Activated CD8-positive, alpha-beta memory T cell treated with anti-CD3 and anti-CD28 coated beads, Interleukin-2, amount 50 U/mL, for 48 hours (primary cell): ENCODE measurements around the gene BCL2L1.

Source experiments
- DNase-seq: peaks from one replicate; pipeline ENCODE4 v3.0.0-alpha.2; 2020

The BCL2L1 gene

GRCh38 chr20:31708736-31709534 is 13.7 kb downstream of the BCL2L1 start:
- DNase-seq = no peak

DNA sequence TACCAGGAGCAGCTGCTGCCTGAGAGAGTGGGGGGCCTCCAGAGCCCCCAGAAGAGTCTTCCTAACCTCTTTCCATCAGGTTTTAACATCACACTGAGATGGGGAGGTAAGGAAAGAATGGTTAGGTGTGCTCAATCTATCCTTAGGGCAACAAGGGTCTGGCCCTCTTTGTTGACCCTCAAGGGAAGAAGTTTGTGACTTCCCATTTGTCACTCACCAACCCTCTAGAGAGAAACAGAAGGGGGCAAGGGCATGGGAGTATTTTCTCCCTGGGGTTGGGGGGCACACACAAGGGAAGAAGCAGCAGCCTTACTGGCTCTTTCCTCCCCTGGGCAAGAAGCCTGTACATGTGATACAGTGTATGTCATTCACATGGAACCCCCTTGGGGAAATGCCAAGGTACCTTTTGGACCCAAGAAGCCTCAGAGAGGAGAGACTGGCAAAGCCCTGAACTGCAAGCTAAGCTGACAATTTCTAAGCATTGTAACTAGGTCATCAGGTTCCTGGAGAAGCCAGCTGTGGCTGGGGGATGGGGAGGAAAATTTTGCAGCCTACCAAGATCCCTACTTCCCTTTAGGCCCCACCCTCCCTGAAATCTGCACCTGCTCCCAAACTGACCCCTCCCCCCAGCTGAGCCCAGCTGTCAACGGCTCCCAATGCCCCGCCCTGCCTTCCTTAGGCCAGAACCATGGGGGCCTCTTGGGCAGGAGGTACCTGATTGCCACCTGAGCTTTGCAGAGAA is 14.5 kb downstream of the BCL2L1 start:
- DNase-seq = no peak

- no peak for DNase-seq
Observed at GRCh38 chr20:31707258-31707615, 15.4 kb downstream of the BCL2L1 start.

GRCh38 chr20:31706607-31707257 is 15.9 kb downstream of the BCL2L1 start:
- no peak for DNase-seq

DNA sequence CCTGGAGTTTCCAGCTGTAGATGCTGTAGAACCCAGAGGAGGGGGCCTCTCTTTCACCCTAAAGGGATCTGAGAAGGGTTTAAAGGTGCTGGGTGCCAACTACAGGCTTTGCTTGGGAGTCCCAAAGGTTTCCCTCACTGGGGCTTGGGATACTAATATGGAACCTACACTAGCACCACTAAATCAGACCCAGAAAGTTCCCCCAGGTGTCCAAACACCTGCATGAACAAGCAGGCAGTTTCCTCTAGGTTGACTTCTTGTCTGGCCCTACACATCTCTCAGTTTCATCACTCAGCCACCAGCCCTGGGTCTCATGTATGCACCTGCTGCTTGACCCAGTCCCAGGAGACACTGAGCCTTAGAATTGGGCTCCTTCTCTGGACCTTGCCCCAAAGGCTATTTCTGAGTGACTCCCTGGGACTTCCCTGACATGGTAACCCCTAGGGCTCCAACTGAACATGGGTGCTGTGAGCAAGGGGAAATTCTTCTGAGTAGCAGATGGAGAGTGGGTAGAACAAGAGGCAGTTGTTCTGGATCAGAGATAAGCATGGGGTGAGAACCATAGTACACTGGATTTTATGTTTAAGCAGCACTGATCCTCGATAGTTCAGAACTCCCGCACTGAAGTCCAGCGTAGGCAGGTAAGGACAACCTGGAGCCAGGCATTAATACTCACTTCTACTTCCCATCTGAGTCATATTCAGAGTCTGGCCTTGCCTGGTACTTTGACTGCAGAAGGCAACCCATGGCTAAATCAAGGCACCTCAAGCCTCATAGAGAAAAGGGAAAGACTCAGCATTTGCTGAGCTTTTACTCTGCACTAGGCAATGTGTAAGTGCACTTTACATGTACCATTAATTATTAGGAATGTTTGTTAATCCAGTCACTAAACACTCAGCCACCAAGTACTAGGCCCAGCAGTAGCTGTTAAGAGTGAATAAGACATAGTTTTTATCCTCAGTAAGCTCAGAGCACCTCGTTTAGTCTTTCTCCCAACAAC is 16.8 kb downstream of the BCL2L1 start:
- DNase-seq = no peak

GRCh38 chr20:31705191-31705590 is 17.5 kb downstream of the BCL2L1 start:
- DNase-seq = no peak

- DNase-seq = no peak
Observed at GRCh38 chr20:31704225-31705119, 18.2 kb downstream of the BCL2L1 start.

DNA sequence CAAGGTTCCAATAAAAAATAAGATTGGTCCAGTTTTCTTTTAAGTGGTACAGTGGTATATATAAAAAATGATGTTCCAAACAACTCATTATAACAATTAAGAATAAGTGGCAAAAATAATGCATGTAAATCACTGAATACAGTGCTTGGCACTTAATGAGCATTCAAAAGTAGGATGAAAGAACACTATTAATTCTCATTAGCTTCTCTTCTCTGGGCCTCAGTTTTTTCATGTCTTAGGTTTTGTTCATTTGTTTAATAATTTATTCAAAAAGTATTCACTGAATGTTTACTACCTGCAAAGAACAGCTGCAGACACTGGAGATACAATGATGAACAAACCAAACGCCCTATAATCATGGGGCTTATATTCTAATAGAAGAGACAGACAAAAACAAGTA is 21.1 kb downstream of the BCL2L1 start:
- no peak for DNase-seq

DNA sequence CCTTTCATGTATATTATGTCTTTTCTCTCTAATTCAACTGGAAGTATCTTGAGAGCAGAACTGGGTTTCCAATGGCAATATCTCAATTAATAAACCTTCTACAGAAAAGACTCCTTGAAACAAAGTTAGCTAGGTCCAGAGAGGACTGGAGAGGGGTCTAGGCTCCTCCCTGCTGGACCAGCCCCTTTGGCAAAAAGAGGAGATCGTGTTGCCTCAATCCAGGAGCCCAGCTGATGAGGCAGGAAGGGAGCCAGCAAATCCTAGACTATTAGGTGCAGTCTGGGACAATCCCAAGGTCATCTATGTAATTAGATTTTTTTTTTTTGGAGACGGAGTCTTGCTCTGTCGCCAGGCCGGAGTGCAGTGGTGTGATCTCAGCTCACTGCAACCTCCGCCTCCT is 21.9 kb downstream of the BCL2L1 start:
- no peak for DNase-seq

DNA sequence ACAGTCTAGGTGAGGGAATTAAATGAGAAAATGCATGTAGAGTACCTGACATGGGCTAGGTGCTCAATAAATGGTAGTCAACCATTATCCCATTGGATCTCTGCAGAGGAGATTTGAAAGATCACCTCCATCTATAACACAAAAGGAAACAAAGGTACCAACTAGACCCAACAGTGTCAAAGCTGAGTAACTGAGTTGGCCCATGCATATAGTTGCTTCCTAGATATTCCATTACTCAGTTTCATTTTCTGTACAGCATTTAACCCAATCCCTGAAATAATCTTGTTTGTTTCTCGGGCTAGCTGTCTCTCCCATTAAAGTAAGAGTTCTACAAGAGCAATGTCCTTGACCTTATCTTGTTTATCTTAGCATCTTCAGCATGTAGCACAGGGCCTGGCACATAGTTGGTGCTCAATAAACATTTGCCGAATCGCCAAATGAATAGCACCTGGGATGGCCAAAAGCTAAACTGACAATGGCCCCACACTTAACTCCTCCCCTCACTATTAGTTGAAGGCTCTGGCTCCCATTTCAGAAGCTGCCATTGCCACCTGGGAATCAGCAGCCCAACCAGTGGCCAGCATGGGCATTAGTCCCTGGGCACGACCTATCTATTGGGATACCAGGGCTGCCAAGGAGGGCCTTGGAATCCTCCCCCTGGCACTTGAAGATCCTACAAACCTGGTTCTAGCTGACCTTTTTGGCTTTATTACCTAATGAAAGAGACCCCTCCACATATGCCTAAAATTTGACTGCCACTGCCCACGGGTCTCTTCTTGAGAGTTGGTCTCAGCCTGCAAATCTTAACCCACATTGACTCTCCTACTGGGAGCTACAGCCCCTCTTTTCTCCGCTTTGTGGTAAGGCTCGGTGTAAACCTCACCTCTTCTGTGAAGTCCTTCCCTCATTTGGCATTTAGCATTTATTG is 22.6 kb downstream of the BCL2L1 start:
- DNase-seq = no peak

DNA sequence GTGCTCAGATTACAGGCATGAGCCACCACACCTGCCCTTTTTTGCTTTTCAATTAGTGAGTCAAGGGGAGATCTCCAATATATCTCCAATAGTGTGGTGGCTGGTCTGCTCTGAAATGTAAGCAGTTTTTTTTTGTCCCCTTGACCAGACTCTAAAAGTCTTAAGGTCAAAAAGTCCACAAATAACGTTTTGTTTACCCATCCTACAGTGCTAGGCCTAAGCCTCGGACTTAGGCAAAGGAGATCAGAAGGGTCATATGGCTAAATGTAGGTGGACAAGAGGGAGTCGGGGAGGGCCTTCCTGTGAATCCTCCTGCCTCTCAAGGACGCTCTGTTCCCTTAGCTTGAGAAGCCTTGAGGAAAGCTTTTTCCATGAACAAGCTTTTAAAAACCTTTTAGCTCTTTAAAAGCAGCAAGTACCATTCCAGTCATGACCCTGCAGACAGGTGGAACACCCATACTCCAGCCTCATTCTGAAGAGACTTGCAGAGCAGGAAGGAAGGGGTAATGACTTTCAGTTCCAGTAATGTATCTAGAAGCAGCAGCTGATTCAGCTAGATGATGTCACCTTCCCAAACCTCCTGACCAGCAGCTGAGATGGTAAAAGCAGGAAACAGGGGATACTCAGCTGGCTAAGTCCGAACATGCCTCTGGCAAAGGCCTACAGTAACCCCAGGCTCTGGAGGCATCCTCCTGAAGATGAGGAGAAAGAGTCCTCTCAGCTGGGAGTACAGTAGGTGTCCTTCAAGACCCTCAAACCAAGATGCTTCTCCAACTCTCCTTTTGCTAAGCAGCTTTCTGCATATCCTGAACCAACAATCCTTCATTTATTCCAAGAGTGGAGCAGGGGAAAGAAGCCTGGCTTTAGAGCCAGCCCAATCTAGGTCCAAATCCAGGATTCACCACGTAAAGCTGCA is 23.6 kb downstream of the BCL2L1 start:
- DNase-seq = no peak

- no peak for DNase-seq
Observed at GRCh38 chr20:31698243-31698802, 24.3 kb downstream of the BCL2L1 start.

DNA sequence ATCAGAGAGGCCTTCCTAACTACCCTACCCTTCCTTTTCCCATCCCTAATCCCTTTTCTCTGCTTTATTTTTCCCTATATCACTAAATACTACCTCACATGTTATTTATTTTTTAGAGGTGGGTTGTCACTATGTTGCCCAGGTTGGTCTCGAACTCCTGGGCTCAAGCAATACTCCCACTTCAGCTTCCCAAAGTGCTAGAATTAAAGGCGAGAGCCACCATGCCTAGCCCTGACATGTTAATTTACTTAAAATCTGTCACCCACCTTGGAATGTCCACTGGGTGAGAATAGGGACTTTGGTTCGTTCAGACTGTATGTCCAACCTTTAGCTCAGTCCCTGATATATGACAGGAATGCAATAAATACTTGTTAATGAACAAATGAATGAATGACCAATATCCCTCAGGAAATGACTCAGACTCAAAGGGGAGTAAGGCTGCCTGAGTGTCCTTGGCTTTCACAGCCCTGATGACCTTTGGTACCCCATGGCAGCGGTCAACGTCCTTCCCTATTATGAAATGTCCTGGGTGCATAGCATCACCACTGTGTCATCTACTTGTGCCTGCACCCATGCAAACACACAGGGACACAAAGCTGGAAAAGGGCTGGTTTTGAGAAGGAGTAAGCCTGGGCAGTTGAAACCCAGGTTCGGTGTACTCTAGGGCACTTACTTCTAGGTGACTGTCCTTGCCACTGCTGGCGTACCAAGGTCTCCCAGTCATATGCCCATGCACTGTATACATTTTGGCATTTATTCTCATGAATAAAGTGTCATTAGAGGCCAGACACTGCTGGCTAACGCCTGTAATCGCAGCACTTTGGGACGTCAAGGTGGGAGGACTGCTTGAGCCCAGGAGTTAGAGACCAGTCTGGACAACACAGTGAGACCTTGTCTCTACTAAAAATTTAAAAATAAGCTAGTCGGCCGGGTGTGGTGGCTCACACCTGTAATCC is 26.5 kb downstream of the BCL2L1 start:
- DNase-seq = no peak

GRCh38 chr20:31694842-31695593 is 27.6 kb downstream of the BCL2L1 start:
- no peak for DNase-seq

GRCh38 chr20:31693987-31694661 is 28.5 kb downstream of the BCL2L1 start:
- DNase-seq = no peak

GRCh38 chr20:31693402-31693801 is 29.3 kb downstream of the BCL2L1 start:
- no peak for DNase-seq
